Measurements from ENCODE around the gene NKIRAS1.

The NKIRAS1 gene

DNA sequence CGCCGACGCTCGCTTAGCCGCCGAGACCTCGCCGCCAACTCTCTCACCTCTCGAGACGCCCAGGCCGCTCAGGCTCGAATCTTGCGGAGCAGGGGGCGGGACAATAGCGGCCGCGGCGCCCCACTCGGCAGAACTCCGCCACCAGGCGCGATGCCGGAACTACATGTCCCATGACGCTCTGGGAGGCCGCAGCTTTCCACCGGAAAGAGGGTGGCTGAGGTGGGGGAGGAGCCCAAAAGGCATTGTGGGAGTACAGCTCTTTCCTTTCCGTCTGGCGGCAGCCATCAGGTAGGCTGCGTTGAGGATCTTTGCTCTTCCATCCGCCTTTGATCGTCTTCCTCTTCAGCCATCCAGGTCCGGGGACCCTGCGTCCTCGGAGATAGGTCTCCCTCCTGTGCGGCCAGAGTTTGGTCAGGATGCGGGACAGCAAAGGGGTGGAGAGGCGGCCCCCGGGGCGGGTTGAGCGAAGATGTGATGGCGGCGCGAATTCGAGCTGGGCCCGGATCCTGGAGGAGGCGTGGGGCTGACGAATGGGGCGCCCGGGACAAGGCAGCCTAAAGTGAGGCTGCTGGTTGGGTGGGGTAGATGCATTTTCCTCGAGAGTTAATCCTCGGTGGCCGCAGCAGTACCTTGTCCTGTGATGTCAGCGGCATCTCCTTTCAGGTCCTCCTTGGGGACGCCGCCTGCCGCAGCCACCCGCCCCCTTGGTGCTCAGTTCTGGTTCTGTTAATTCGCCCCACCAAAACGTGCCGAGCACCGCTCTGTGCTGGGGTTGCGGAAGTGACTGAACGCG lies at the start of gene NKIRAS1, which contains the start of gene RPL15:
Gene NKIRAS1 (minus strand): TSS at position 105 of the 793 bp plus-strand sequence. CDS start 6,086 bp downstream, outside the sequence.
Gene RPL15 (plus strand): TSS at position 247 of the 793 bp plus-strand sequence. CDS start 728 bp downstream, outside the sequence.
- DNase-seq: peak; percentile 92 to 98

DNA sequence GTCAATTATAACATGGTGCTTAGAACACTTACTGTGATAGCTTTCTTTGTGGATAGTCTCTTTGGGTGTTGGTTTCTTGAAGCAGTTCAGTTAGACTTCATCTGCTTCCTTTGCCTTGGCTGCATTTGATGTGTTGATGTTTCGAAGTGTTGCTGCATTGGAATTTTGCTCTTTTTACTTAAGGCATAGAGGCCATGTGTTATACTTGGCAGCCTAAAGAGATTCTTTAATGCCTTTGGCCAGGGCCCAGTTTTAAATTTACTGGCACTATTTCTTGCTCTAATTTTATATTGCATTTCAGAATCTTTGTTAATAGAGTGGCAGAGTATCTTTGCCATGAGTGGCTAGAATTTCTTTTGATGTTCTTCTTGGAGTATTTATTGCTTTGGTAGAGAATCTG lies 49.5 kb upstream of the NKIRAS1 start:
- DNase-seq: no peak

DNA sequence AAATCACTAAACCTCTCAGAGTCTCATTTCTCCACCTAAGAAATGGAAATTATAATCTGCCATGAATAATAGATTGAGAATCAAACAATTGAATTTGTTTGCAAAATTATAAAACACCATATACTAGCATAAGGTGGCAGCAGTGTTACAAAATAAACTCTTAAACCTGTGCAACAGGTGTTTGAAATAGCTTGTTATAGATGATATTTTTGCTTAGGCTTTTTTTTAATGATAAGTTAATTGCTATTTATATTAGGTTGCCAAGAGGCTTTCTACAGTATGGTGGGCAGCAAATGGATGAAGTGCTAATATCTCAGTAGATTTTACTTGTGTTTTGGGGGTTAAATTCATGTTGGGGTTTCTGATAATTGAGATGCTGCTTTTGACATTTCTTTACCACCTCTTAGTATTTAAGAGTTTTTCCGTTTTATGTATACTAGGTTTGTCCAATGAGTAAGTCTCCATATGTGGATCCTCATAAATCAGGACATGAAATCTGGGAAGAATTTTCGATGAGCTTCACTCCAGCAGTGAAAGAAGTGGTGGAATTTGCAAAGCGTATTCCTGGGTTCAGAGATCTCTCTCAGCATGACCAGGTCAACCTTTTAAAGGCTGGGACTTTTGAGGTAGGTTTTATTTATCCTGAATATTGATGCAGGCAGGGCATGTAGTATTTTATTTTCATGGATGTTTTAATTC lies 47.9 kb upstream of the NKIRAS1 start:
- no peak for DNase-seq

DNA sequence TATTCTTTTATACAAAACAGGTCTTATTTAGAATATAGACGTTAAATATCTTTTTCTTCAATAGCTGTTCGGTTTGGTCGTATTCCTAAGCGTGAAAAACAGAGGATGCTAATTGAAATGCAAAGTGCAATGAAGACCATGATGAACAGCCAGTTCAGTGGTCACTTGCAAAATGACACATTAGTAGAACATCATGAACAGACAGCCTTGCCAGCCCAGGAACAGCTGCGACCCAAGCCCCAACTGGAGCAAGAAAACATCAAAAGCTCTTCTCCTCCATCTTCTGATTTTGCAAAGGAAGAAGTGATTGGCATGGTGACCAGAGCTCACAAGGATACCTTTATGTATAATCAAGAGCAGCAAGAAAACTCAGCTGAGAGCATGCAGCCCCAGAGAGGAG lies 45.1 kb upstream of the NKIRAS1 start:
- DNase-seq: no peak

DNA sequence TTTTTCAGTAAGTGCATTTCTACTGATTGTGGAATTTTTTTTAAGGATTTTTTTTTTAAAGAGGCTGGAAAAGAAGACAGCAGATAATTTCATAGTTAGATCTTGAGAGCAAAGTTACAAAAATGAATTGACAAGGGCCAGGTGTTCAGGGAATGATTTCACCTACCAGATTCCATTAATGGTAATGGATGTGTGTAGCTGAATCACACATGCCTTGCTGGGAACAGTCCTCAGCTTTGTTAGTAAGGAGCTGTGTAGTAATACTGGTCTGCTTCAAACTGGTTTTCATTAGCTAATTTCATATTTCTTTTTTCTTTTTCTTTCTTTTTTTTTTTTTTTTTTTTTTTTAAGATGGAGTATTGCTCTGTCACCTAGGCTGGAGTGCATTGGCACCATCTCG lies 44.3 kb upstream of the NKIRAS1 start:
- DNase-seq: no peak

DNA sequence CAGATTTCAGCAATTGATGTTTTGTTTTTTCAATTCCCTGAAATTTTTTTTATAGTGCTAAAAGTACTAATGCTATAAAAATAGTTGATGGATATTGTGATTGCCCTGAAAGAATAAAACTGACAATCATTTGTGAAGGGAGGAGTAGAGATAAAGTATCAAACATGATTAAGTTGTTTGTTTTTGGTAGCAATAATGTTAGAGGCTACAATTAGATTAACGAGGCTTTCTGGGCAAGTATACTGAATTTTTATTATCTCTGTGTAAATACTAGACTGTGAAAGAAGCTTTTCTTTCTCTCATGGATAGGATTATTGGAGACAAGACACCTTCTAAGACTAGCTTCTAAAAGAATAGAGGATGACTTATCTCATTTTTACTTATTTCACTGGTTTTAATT lies 43.9 kb upstream of the NKIRAS1 start:
- DNase-seq: no peak

DNA sequence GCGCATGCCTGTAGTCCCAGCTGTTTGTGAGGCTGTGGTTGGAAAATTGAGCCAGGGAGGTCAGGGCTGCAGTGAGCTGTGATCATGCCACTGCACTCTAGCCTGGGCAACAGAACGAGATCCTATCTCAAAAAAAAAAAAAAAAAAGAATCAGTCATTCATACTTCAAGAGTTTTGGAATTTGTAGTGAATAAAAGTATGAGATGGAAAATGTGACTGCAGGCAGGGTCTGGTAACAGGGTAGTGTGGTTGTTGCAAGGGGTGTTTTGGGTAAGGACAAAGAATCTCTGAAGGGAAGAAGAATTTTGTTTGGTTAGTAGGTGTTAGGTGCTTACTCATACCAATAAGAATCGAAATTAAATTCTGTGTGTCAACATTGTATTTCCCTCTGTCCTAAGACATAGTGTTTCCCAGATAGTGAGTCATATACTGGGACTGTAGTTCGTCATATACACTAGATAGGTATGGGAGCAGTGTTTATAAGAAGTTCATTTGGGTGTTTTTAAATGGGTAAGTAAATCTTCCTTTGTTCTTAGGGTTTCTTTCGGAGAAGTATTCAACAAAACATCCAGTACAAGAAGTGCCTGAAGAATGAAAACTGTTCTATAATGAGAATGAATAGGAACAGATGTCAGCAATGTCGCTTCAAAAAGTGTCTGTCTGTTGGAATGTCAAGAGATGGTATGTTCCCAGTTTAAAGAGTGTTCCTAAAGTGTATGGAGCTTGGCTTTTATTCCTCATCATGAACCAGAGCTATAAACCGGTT lies 42.5 kb upstream of the NKIRAS1 start:
- peak; percentile 40 to 89 for DNase-seq

DNA sequence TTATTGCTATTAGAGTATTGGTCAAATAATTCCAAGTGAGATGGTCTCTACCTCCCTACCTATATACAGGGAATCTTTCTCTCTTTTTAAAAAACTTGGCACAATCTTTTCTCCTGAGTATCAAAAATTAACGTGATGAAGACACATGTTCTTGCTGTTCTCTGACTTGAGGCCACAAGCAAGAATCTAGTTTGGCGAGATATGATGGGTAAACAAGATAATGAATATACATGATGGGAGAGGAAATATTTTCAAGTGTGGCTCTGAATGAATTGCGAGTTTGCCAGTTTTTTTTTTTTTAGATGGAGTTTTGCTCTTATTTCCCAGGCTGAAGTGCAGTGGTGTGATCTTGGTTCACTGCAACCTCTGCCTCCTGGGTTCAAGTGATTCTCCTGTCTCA lies 39.9 kb upstream of the NKIRAS1 start:
- DNase-seq: no peak

DNA sequence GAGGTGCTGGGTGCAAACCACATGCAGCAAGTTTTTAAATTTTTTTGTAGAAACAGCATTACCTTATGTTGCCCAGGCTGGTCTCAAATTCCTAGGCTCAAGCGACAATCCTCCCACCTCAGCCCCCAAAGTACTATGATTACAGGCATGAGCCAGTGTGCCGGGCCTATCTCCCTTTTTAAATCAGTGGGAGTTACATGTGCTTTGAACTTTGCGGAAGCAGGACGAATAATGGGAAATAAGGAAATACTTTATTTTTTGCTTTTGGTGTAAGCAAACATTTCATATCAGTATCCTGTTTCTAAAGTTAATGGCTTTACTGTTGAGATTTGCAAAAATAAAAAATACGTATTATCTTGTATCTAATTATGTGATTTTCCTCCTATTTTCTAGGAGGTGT lies 37.4 kb upstream of the NKIRAS1 start:
- no peak for DNase-seq

DNA sequence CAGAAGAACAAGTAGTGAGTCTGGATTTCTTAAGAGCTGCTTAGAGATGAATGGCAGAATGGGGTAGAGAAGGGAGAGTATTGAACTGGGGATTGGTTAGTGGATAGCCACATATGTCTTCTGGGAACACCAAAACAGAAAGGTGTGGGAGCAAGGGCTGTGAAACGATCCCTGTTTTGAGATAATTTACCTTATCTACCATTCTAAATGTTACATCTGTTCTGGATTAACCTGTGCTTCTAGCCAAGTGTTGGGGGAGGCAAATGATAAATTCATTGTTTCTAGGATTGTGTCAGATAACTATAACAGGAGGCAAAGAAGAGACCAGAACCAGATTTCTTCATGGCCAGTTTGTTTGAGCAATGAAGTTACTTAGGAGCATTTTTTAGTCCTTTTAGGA lies 36.7 kb upstream of the NKIRAS1 start:
- no peak for DNase-seq

DNA sequence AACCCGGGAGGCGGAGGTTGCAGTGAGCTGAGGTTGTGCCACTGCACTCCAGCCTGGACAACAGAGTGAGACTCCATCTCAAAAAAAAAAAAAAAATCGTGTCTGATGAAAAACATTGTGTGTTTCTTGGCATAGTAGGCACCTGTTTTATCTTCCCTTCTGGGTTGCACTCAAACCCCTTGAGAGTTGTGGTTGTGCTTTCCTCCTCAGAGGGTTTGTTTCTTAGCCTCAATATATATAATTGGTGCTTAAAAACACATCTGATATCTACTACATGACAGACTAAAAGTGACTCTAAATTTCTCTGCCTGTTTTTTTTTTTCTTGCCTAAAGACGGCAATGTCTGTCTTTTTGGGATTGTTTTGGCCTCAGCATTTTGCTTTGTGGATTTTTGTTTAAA lies 35.9 kb upstream of the NKIRAS1 start:
- no peak for DNase-seq

DNA sequence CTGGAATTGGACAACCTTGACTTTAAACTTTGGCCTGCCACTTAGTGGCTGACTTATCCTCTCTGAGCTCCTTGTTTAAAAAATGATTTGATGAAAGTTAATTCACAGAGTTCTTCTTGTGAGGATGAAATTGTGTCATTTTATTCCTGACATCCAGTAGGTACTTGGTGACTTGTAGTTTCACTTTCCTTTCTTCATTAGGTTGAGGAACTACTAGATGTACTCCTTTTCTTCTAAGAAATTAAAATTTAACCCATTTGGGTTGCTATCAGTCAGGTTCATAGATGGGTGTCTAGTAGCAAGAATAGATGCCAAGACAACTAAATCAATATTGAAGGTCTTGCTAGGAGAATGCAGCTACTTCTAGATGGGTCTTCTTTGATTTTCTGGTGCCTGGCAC lies 33.5 kb upstream of the NKIRAS1 start:
- no peak for DNase-seq

DNA sequence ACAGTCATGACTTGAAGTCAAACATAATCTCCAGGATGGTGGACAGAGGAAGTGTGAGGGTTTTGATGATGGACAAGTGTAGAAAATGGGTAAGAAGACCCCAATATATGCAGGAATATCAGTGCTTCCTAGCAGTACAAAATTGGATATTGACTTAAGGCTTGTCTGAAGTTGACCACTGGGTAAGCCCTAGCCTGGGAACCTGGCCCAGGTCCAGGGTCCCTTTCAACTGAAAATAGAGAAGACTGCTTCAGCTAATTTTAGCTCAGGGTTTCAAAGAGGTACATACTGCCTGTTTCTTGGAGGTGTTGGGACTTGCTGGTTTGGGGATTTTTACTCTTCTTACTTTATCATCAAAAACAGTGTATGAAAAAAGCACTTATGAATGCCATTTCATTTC lies 33.0 kb upstream of the NKIRAS1 start:
- no peak for DNase-seq

DNA sequence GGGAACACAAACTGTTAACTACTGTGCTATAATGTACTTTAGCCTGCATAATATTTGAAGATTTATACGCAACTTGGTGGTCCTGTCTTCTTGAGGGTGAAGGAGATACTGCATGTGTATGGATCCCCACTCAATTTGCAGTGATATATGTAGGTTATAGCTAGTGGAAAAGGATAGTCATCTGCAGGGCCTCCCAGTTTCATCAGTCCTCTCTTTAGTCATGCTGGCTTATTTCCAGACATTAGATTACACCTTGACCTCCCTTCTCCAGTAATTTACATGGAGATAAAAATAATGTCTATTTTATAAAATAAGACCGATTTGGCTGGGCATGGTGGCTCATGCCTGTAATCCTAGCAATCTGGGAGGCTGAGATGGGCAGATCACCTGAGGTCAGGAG lies 32.0 kb upstream of the NKIRAS1 start:
- no peak for DNase-seq

DNA sequence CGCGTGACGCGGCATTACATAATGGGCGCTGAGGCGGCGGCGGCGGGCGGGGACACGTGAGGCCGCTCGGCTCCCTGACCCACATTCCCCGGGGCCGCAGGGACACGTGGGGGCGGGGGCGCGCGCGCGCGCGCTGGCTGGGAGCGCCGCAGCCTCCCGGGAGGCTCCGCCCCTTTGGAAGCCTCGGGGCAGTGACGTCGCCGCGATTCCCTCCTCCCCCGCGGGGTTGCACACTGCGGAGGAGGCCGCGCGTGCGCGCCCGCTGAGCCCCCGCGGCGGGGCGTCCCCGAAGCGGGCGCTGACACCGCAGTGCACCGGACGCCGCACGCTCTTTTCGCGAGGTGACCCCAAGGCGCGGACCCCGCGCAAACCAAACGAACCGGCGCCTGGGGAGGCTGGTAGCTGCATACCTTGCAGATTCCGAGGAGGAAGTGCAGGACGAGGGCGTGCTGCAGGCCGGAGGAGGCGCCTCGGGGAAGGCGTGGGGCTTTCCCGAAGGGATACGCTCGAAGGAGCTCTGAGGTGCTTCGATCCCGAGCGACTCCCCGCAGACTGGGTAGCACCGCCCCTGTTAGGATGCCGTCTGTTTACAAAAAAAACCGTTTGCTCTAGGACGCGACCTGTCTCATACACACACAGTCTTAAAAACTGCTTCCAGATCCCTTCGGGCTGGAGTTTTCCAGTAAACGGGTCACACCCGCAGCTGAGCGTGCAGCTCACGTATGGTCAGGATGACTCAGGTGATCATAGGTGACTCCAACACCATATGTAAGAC lies 29.3 kb upstream of the NKIRAS1 start:
- peak; percentile 90 to 93 for DNase-seq

DNA sequence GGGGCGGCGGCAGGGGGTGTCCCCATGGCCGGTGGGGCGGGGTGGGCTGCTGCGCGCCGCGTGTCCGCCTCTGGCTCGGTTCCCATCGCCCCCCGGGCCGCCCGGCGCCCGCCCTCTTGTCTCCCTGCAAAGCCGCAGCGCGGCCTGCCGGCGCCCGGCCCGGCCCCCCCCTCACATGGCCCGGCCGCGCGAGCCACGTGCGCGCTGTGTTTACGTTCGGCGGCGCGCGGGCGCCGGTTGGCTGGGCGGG lies 28.8 kb upstream of the NKIRAS1 start:
- DNase-seq: no peak

DNA sequence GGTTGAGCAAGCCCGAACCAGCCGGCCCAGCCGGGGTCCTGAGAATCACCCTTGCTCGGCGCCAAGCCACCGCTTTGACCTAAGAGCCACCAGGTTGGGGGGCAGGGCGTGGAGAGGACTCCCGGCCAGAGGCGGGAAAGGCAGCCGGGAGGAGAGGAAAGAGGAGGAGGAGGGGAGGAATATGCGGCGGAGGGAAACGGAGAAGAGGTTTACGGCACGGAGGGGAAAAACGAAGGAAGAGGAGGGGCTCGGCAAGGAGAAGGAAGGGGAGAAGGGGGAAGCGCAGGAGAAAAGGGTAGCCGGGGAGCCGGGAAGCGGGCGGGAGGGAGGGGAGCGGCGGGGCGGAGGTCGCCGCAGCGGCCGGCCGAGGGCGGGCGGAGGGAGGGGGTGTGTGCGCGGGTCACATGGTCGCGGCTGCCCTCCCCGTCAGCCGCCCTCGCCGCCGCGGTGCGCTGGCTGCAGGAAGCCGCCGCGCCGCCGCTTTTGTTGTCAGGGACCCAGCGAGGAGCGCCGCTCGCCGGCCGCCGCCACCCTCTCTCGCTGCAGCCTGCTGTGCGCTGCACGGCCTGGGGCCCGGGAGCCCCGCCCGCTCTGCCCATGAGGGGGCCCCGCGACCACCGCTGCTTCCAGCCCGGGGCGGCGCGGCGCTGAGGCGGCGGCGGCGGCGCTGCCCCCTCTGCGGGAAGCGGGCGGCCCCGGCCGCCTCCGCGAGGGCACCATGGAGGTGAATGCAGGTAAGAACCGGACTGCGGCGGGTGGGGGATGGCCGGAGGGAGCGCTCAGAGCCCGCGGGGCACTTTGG lies 28.3 kb upstream of the NKIRAS1 start, which contains the start of gene NR1D2:
Gene NR1D2 (plus strand): TSS at position 426 of the 802 bp plus-strand sequence. CDS start 293 bp downstream, at position 719.
- peak in 1 of 2 experiments; percentile 74 for DNase-seq

DNA sequence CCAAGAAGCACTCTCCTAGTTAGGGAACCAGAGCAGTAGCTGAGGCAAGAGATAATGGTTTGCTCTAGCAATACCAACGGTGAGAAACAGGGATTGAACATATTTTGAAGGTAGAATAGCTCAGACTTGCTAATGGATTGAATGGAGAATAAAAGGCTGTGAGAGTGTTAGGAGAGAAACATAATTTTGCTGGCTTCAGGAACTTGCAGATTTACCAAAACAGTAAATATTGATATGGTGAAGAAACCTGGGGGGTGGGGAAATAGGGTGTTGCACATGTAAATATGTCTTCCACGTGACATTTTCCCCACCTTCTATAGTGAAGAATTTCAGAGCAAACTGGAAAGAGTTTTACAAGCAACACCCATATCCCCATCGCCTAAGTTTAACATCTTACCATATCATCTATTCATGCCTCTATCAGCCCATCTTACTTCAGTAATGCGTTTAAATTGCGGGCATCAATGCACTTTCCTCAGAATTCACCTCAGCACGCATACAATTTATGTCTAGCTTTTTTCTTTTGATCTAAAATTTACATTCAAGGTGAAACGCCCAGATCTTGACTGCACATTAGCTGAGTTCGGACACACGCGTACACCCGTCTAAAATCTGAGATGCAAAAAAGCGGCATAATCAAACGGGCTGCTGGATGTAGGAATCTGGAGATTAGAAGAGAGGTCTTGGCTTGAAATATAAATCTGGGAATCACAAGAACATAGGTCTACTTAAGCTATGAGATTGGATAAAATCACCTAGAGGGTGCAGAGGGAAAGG lies 27.4 kb upstream of the NKIRAS1 start:
- DNase-seq: no peak

DNA sequence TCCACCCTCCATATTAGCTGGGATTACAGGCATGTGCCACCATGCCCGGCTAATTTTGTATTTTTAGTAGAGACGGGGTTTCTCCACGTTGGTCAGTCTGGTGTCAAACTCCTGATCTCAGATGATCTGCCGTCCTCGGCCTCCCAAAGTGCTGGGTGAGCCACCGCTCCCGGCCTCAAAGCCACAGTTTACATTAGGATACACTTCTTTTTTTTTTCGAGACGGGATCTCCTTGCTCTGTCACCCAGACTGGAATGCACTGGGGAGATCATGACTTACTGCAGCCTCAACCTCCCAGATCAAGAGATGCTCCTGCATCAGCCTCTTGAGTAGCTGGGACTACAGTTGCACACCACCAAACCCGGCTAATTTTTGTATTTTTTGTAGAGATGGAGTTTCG lies 25.8 kb upstream of the NKIRAS1 start:
- DNase-seq: no peak

DNA sequence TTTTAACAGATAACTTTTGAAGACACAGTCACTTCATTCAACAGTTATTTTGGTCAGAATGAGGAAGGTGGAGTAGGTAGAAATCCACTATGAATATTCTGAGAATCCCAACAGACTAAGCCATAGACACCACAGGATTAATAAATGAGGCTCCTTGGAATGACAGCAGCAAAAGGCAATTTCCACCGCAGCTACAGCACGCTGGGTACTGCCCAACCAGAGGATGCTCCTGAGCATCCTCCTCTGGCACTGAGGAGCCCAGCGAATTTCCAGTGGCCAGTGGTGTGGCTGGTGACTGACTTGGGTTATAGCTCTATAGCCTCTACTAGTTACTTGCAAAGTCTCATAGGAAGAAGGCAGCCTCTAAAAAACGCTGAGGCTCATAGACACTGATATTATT lies 24.6 kb upstream of the NKIRAS1 start:
- no peak for DNase-seq

DNA sequence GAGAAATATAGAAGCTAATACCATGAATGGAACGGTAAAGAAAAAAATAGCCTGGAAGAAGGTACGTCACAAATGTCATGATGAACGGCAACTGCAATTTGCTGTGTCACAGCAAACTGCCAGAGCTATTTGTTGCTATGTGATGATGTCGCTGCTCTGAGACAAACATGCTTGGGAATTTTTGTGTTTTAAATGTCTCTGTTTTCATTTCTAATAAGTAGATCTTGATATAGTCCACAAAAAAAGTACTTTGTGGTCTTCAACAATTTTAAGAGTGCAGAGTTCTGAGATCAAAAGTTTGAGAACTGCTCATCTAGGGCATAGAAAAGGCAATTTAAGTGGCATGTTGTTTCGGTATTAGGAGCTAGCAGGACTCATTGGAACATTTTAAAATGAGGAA lies 24.0 kb upstream of the NKIRAS1 start:
- DNase-seq: no peak
